ENCODE measurements around the gene PNRC1. TPM values are rescaled to one million over a fixed set of nuclear protein-coding genes. Genes with fewer than 3 reads are reported as not detected.

The PNRC1 gene
- total and polyA plus RNA-seq, 4 donors: 54.9 to 329 (median 141) TPM

- Histone ChIP-seq H3K27ac (ENCODE audit: low read depth in 1 of 2, low read length in 1 of 2) (no peak overlapping the region), H3K9ac (ENCODE audit: insufficient read depth in 1 of 2, low read length in 2 of 2) (no peak overlapping the region), H3K27me3 (ENCODE audit: control insufficient read depth in 3 of 3, insufficient read depth in 3 of 3, low read length in 2 of 3) (no peaks in the 10 kb centered on the region), H3K4me1 (ENCODE audit: control insufficient read depth in 5 of 5, insufficient read depth in 5 of 5, low read length in 5 of 5) (no peaks in the 10 kb centered on the region), H3K9me3 (ENCODE audit: control insufficient read depth in 4 of 4, insufficient read depth in 3 of 4, low read length in 3 of 4) (peaks cover 0 to 2% (median 0%) of the 10 kb centered on the region in 4 donors), H3K4me3 (no peak overlapping the region), H3K36me3 (ENCODE audit: control insufficient read depth in 4 of 4, insufficient read depth in 4 of 4, low read length in 4 of 4) (no peaks in the 10 kb centered on the region)
- ATAC-seq (ENCODE audit: insufficient read depth, low FRiP score): no peak
- 92 to 94% methylated on average over 3 of the region's 3 CpGs for WGBS, 2 donors
- DNase-seq: no peak
- TF ChIP-seq CTCF (IDR thresholded peaks at IDR 0.05; ENCODE audit: control extremely low read depth, extremely low read depth): no peak
These were observed 51.0 kb downstream of the PNRC1 start for GRCh38 chr6:89131599-89131998.

GRCh38 chr6:89132057-89132456 lies 51.5 kb downstream of the PNRC1 start:
- DNase-seq (no peak), ATAC-seq (ENCODE audit: insufficient read depth, low FRiP score) (no peak)
- H3K9me3 ChIP-seq (ENCODE audit: control insufficient read depth in 4 of 4, insufficient read depth in 3 of 4, low read length in 3 of 4): peaks cover 0 to 2% (median 0%) of the 10 kb centered on the region in 4 donors
- no peak overlapping the region for H3K9ac ChIP-seq (ENCODE audit: insufficient read depth in 1 of 2, low read length in 2 of 2)
- H3K27me3 ChIP-seq (ENCODE audit: control insufficient read depth in 3 of 3, insufficient read depth in 3 of 3, low read length in 2 of 3): no peaks in the 10 kb centered on the region
- no peak overlapping the region for H3K4me3 ChIP-seq
- WGBS, 2 donors: 53 to 68% methylated on average over 2 of the region's 2 CpGs
- no peaks in the 10 kb centered on the region for H3K4me1 ChIP-seq (ENCODE audit: control insufficient read depth in 5 of 5, insufficient read depth in 5 of 5, low read length in 5 of 5)
- TF ChIP-seq CTCF (IDR thresholded peaks at IDR 0.05; ENCODE audit: control extremely low read depth, extremely low read depth): no peak
- H3K27ac ChIP-seq (ENCODE audit: low read depth in 1 of 2, low read length in 1 of 2): no peak overlapping the region
- H3K36me3 ChIP-seq (ENCODE audit: control insufficient read depth in 4 of 4, insufficient read depth in 4 of 4, low read length in 4 of 4): no peaks in the 10 kb centered on the region

- Histone ChIP-seq H3K36me3 (ENCODE audit: control insufficient read depth in 4 of 4, insufficient read depth in 4 of 4, low read length in 4 of 4) (no peaks in the 10 kb centered on the region), H3K27me3 (ENCODE audit: control insufficient read depth in 3 of 3, insufficient read depth in 3 of 3, low read length in 2 of 3) (no peaks in the 10 kb centered on the region), H3K9ac (ENCODE audit: insufficient read depth in 1 of 2, low read length in 2 of 2) (no peak overlapping the region), H3K9me3 (ENCODE audit: control insufficient read depth in 4 of 4, insufficient read depth in 3 of 4, low read length in 3 of 4) (peaks cover 0 to 2% (median 0%) of the 10 kb centered on the region in 4 donors), H3K4me1 (ENCODE audit: control insufficient read depth in 5 of 5, insufficient read depth in 5 of 5, low read length in 5 of 5) (no peaks in the 10 kb centered on the region), H3K4me3 (no peak overlapping the region), H3K27ac (ENCODE audit: low read depth in 1 of 2, low read length in 1 of 2) (no peak overlapping the region)
- no peak for TF ChIP-seq CTCF (IDR thresholded peaks at IDR 0.05; ENCODE audit: control extremely low read depth, extremely low read depth)
- no peak for ATAC-seq (ENCODE audit: insufficient read depth, low FRiP score)
- DNase-seq: no peak
- 91 to 94% methylated on average over 9 of the region's 9 CpGs for WGBS, 2 donors
These were observed 53.4 kb downstream of the PNRC1 start for GRCh38 chr6:89133981-89134380.

- TF ChIP-seq CTCF (IDR thresholded peaks at IDR 0.05; ENCODE audit: control extremely low read depth, extremely low read depth): no peak
- Histone ChIP-seq H3K4me1 (ENCODE audit: control insufficient read depth in 5 of 5, insufficient read depth in 5 of 5, low read length in 5 of 5) (no peaks in the 10 kb centered on the region), H3K27ac (ENCODE audit: low read depth in 1 of 2, low read length in 1 of 2) (no peak overlapping the region), H3K27me3 (ENCODE audit: control insufficient read depth in 3 of 3, insufficient read depth in 3 of 3, low read length in 2 of 3) (no peaks in the 10 kb centered on the region), H3K9me3 (ENCODE audit: control insufficient read depth in 4 of 4, insufficient read depth in 3 of 4, low read length in 3 of 4) (peaks cover 0 to 2% (median 0%) of the 10 kb centered on the region in 4 donors), H3K36me3 (ENCODE audit: control insufficient read depth in 4 of 4, insufficient read depth in 4 of 4, low read length in 4 of 4) (no peaks in the 10 kb centered on the region), H3K4me3 (no peak overlapping the region), H3K9ac (ENCODE audit: insufficient read depth in 1 of 2, low read length in 2 of 2) (no peak overlapping the region)
- DNase-seq (no peak), ATAC-seq (ENCODE audit: insufficient read depth, low FRiP score) (no peak)
- WGBS, 2 donors: 96% methylated on average over 3 of the region's 3 CpGs
These were observed 54.2 kb downstream of the PNRC1 start for GRCh38 chr6:89134723-89135122.

Data from lung (tissue), 12 donors.